Muscle layer of colon (tissue), 2 donors: ENCODE results near the gene EIF2B2.

Experiments used
- H3K27ac ChIP-seq: one replicate; pipeline ENCODE4 v1.7.0; 2013; ENCODE audit warnings: low read depth, mild to moderate bottlenecking, low read length, moderate library complexity
- H3K27me3 ChIP-seq, 2 donors: one replicate each; pipeline ENCODE4 v1.7.0; 2013; ENCODE audit warnings: low read length in 2 of 2, mild to moderate bottlenecking in 2 of 2; ENCODE audit not compliant: insufficient read depth in 2 of 2, control insufficient read depth in 1 of 2
- H3K36me3 ChIP-seq: one replicate; pipeline ENCODE4 v1.7.0; 2013; ENCODE audit warnings: mild to moderate bottlenecking, low read length; ENCODE audit not compliant: insufficient read depth
- H3K4me1 ChIP-seq: one replicate; pipeline ENCODE4 v1.7.0; 2013; ENCODE audit warnings: mild to moderate bottlenecking, low read length; ENCODE audit not compliant: insufficient read depth
- H3K4me3 ChIP-seq, 2 donors: one replicate each; pipeline ENCODE4 v1.7.0; 2013; ENCODE audit warnings: low read length in 2 of 2, low read depth in 1 of 2, mild to moderate bottlenecking in 1 of 2, moderate library complexity in 1 of 2
- H3K9ac ChIP-seq: one replicate; pipeline ENCODE4 v1.7.0; 2013; ENCODE audit warnings: low read length
- H3K9me3 ChIP-seq: one replicate; pipeline ENCODE4 v1.7.0; 2013; ENCODE audit warnings: mild to moderate bottlenecking, low read length
- donor health status: abdominal sarcoma.
- donor health status: Adenocarcinoma of cecum.

The EIF2B2 gene

GRCh38 chr14:74962046-74962445 is 40.7 kb upstream of the EIF2B2 start:
- Histone ChIP-seq H3K9ac (no peak overlapping the region), H3K9me3 (no peaks in the 10 kb centered on the region), H3K27ac (no peak overlapping the region), H3K36me3 (no peaks in the 10 kb centered on the region), H3K27me3 (no peaks in the 10 kb centered on the region), H3K4me1 (no peaks in the 10 kb centered on the region), H3K4me3 (no peak overlapping the region)

DNA sequence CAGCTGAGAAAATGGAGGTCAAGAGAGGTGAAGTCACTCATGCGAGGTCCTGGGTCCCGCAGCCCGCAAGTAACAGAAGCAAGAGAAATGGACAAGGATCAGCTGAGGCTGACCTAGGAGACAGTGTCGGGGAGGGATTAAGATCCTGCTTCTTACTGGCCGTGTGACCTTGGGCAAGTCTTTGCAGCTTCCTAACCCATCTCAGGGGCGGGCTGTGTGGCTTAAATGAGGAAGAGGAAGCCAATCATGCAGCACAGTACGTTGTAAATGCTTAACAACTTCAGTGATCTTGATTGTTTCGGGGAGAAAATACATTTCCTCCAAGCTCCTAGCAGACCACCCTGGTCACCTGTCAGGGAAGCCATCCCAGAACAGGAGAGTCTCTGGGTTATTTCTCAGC is 40.2 kb upstream of the EIF2B2 start:
- H3K9ac ChIP-seq = no peak overlapping the region

GRCh38 chr14:74963178-74963704 is 39.5 kb upstream of the EIF2B2 start:
- Histone ChIP-seq H3K27ac (no peak overlapping the region), H3K9me3 (no peaks in the 10 kb centered on the region), H3K27me3 (no peaks in the 10 kb centered on the region), H3K9ac (no peak overlapping the region), H3K4me3 (no peak overlapping the region), H3K4me1 (no peaks in the 10 kb centered on the region), H3K36me3 (no peaks in the 10 kb centered on the region)

More for the DNA sequence above, 40.2 kb upstream of the EIF2B2 start:
- Histone ChIP-seq H3K4me3 (no peak overlapping the region), H3K36me3 (no peaks in the 10 kb centered on the region), H3K27ac (no peak overlapping the region), H3K27me3 (no peaks in the 10 kb centered on the region), H3K4me1 (no peaks in the 10 kb centered on the region), H3K9me3 (no peaks in the 10 kb centered on the region)

DNA sequence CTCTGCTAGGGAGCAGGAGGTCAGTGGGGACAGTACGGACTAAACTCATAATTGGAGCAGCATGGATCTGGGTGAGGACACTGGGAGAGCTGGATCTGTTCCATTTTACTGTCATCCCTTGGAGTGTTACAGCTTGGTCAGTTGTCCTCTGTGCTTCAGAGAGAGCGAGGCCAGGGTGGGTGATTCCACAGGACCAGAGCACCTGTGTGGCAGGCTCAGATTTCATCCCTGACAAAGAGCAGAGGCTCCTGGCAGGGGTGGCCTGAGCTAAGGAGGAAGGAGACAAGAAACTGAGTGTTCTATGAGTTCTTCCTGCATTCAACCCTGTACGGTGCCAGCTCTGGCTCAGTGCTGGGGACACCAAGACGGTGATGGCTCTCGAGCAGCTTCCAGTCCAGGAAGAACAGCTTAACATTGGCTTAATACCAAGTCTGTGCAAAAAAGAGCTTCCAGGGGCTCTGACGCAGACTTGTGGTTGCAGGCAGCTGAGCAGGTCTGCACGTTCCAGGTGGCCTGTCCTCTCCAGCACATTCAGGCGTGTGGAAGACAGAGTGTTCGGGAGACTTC is 38.9 kb upstream of the EIF2B2 start:
- Histone ChIP-seq H3K27ac (no peak overlapping the region), H3K4me1 (no peaks in the 10 kb centered on the region), H3K9ac (no peak overlapping the region), H3K27me3 (no peaks in the 10 kb centered on the region), H3K9me3 (no peaks in the 10 kb centered on the region), H3K4me3 (no peak overlapping the region), H3K36me3 (no peaks in the 10 kb centered on the region)

DNA sequence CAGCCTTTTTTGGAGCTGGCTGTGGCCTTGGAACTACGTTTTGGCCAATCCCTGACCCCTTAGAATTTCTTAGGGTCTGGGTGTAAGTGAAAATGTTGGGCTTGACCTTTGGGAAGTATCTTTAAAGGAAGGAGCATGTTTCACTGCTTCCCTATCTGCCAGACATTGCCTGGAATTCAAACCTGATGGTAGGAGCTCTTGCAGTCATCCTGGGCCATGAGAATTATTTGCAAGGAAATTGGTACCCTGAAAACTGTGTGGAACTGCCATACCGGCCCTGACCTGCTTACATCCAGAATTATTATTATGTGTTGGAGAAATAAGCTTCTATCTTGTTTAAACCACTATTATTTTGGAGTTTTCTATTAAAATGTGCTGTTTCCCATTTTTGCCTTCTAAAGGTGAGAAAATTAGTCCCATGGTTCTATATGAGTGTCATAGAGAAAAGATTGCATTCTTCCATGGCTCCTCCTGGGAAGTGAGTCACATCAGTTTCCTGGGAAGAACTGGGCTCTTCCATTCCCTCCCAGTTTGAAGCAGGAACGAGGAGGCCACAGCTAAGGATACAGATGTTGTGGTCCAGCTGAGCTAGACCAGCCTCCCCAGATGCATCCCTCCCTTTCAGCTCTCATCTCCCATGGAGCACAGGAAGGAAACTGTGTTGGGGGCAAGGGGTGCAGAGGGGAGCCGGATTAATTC is 37.8 kb upstream of the EIF2B2 start:
- H3K27ac ChIP-seq = no peak overlapping the region
- no peaks in the 10 kb centered on the region for H3K36me3 ChIP-seq
- no peaks in the 10 kb centered on the region for H3K9me3 ChIP-seq
- no peak overlapping the region for H3K4me3 ChIP-seq
- no peak overlapping the region for H3K9ac ChIP-seq
- H3K27me3 ChIP-seq = no peaks in the 10 kb centered on the region
- H3K4me1 ChIP-seq = no peaks in the 10 kb centered on the region

- Histone ChIP-seq H3K4me3 (no peak overlapping the region), H3K4me1 (no peaks in the 10 kb centered on the region), H3K27me3 (no peaks in the 10 kb centered on the region), H3K36me3 (no peaks in the 10 kb centered on the region), H3K27ac (no peak overlapping the region), H3K9ac (no peak overlapping the region), H3K9me3 (no peaks in the 10 kb centered on the region)
Measured at GRCh38 chr14:74965486-74966153, 37.1 kb upstream of the EIF2B2 start.

DNA sequence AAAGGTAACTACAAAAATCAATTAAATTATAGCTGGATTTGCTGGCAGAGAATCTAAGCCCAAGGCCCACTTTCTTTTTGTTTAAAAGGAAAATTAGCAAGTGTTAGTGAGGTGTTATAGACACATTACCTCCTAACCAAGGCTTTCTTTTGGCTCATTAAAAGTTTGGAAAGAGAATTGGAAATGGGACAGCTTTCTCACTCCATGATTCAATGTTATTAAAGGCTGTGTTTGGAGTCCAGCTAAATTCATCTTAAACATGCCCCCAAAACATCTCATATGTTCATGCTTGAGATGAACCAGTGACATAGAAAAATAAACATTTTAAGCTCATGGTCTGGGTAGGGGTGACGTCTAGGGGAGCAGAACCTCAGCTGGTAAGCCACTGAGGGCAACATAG is 33.9 kb upstream of the EIF2B2 start:
- no peak overlapping the region for H3K4me3 ChIP-seq
- H3K27ac ChIP-seq = no peak overlapping the region
- no peaks in the 10 kb centered on the region for H3K9me3 ChIP-seq
- H3K9ac ChIP-seq = no peak overlapping the region
- H3K36me3 ChIP-seq = no peaks in the 10 kb centered on the region
- H3K4me1 ChIP-seq = no peaks in the 10 kb centered on the region
- H3K27me3 ChIP-seq = no peaks in the 10 kb centered on the region

- Histone ChIP-seq H3K4me3 (no peak overlapping the region), H3K36me3 (no peaks in the 10 kb centered on the region), H3K27ac (no peak overlapping the region), H3K4me1 (peaks cover 5% of the 10 kb centered on the region), H3K9me3 (no peaks in the 10 kb centered on the region), H3K27me3 (no peaks in the 10 kb centered on the region), H3K9ac (no peak overlapping the region)
Measured at GRCh38 chr14:74973003-74973653, 29.6 kb upstream of the EIF2B2 start.

- peaks cover 5% of the 10 kb centered on the region for H3K4me1 ChIP-seq
- peak overlapping the region; percentile 44 for H3K27ac ChIP-seq
- H3K9ac ChIP-seq = no peak overlapping the region
- no peak overlapping the region for H3K4me3 ChIP-seq
- no peaks in the 10 kb centered on the region for H3K9me3 ChIP-seq
- no peaks in the 10 kb centered on the region for H3K27me3 ChIP-seq
- no peaks in the 10 kb centered on the region for H3K36me3 ChIP-seq
Measured at GRCh38 chr14:74973905-74974363, 28.8 kb upstream of the EIF2B2 start.

DNA sequence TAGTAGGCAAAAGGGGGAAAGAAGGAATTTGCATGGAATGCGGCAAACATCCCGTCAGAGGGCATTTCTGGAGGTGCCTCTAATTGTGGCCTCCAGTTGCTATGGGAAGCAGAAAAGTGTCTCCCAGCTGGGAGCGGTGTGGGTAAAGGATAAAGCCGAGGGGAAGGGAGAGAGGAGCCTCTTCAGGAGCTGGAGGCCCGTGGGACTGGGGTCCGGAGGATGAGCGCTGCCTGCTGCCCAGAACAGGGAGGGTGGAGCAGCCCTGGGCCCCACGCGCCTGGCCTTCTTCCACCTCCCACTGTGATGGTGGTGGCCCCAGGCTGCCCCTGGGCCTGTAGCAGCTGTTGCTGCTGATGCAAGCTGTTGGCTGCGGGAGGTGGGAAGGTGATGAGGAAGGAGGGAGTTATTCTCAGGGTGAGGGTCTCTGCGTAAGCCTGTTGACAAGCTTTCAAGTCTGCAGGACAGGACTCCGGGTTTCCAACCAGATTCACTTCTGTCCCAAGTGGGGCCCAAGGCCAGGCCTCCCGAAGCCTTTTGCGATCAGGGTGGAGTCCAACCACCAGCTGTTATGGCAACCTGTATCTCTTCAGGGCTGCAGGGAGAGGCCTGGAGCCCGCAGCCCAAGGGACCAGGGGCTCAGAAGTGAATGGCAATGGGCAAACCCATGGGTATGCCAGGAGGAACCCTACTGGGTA is 28.2 kb upstream of the EIF2B2 start:
- no peaks in the 10 kb centered on the region for H3K9me3 ChIP-seq
- peaks cover 5% of the 10 kb centered on the region for H3K4me1 ChIP-seq
- H3K27me3 ChIP-seq = no peaks in the 10 kb centered on the region
- H3K36me3 ChIP-seq = no peaks in the 10 kb centered on the region
- no peak overlapping the region for H3K9ac ChIP-seq
- H3K4me3 ChIP-seq = no peak overlapping the region
- peak overlapping the region; percentile 44 for H3K27ac ChIP-seq
